DMS153 treated with DMSO at 0.1 percent for 48 hours (cell line): Measurements from ENCODE around the gene KYNU.
"Not testable (repeated sequence)": the region's sequence is repeated elsewhere in the genome, so short reads cannot be mapped to it uniquely, and the experiment has no call there.

Source experiments
- DNase-seq: peaks from one replicate; lab custom pipeline; 2025; ENCODE audit not compliant: unreplicated experiment; lab: John Stamatoyannopoulos, UW

Gene KYNU

GRCh38 chr2:142877216-142877838, at the start of gene KYNU:
Gene KYNU (plus strand): TSS chr2:142877664. CDS start chr2:142885368, 7,704 bp downstream.
- no peak for DNase-seq

GRCh38 chr2:142834021-142834420, 43.4 kb upstream of the KYNU start:
- DNase-seq = no peak

- DNase-seq = no peak
Measured at GRCh38 chr2:142840436-142840835, 37.0 kb upstream of the KYNU start.

GRCh38 chr2:142841788-142842187, 35.7 kb upstream of the KYNU start:
- no peak for DNase-seq

- no peak for DNase-seq
Measured at GRCh38 chr2:142842369-142842768, 35.1 kb upstream of the KYNU start.

- DNase-seq = no peak
Measured at GRCh38 chr2:142843731-142844130, 33.7 kb upstream of the KYNU start.

GRCh38 chr2:142848023-142848606, 29.3 kb upstream of the KYNU start:
- no peak for DNase-seq

GRCh38 chr2:142849820-142850219, 27.6 kb upstream of the KYNU start:
- no peak for DNase-seq

- no peak for DNase-seq
Measured at GRCh38 chr2:142853912-142854311, 23.6 kb upstream of the KYNU start.

GRCh38 chr2:142857256-142858164, 20.0 kb upstream of the KYNU start:
- DNase-seq = no peak

- no peak for DNase-seq
Measured at GRCh38 chr2:142858961-142859360, 18.5 kb upstream of the KYNU start.

- DNase-seq = no peak
Measured at GRCh38 chr2:142862299-142862698, 15.2 kb upstream of the KYNU start.

- DNase-seq = no peak
Measured at GRCh38 chr2:142862847-142863246, 14.6 kb upstream of the KYNU start.

- no peak for DNase-seq
Measured at GRCh38 chr2:142863485-142863961, 13.9 kb upstream of the KYNU start.

GRCh38 chr2:142864605-142865004, 12.9 kb upstream of the KYNU start:
- not testable (repeated sequence) for DNase-seq

- DNase-seq = no peak
Measured at GRCh38 chr2:142865924-142866323, 11.5 kb upstream of the KYNU start.

- no peak for DNase-seq
Measured at GRCh38 chr2:142866426-142866825, 11.0 kb upstream of the KYNU start.

- no peak for DNase-seq
Measured at GRCh38 chr2:142867136-142867535, 10.3 kb upstream of the KYNU start.

- no peak for DNase-seq
Measured at GRCh38 chr2:142868229-142868762, 9.2 kb upstream of the KYNU start.

- DNase-seq = not testable (repeated sequence)
Measured at GRCh38 chr2:142869065-142869460, 8.4 kb upstream of the KYNU start.

GRCh38 chr2:142869461-142870106, 7.9 kb upstream of the KYNU start:
- DNase-seq = no peak
